Fibroblast of lung (primary cell): Measurements from ENCODE around the gene JAK1.

Experiments
- EZH2 ChIP-seq: IDR thresholded peaks from 2 replicates; pipeline ENCODE4 v1.5.1; 2012; ENCODE audit warnings: low read length, control low read depth, mild to moderate bottlenecking; ENCODE audit errors: missing control alignments
- TF ChIP-seq, protein P1 (sequence below), 2 donors: IDR thresholded peaks in 1 of 2; conservative IDR thresholded peaks in 1 of 2; 1 replicate in 1 of 2; 2 replicates in 1 of 2; pipeline ENCODE4 v1.5.1; 2011 to 2012; ENCODE audit warnings: low read length in 2 of 2, control low read depth in 1 of 2, inconsistent platforms in 1 of 2, low read depth in 1 of 2, mild to moderate bottlenecking in 1 of 2

DNA sequence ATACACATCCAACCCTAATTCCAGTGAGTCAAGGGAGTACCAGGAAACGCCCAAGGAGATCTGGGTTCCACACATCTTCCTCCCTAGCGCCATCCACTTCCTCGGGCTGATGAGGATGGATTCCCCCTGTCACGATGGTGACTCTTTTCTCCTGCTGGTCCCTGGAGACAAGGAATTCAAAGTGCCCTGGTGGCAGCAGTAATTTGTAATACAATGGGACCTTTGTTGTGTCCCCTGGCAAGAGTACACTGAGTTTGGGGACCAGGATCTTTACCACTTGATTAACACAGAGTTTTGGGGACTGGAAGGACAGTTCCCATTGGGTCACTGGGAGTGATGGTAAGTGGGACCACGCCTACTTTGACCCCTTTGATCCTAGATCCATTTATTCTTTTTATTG lies 9.4 kb upstream of the JAK1 start:
- no peak for TF ChIP-seq EZH2
- TF ChIP-seq, protein P1, sequence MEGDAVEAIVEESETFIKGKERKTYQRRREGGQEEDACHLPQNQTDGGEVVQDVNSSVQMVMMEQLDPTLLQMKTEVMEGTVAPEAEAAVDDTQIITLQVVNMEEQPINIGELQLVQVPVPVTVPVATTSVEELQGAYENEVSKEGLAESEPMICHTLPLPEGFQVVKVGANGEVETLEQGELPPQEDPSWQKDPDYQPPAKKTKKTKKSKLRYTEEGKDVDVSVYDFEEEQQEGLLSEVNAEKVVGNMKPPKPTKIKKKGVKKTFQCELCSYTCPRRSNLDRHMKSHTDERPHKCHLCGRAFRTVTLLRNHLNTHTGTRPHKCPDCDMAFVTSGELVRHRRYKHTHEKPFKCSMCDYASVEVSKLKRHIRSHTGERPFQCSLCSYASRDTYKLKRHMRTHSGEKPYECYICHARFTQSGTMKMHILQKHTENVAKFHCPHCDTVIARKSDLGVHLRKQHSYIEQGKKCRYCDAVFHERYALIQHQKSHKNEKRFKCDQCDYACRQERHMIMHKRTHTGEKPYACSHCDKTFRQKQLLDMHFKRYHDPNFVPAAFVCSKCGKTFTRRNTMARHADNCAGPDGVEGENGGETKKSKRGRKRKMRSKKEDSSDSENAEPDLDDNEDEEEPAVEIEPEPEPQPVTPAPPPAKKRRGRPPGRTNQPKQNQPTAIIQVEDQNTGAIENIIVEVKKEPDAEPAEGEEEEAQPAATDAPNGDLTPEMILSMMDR (conservative IDR thresholded peaks at IDR 0.05 in 1 of 2, IDR thresholded peaks at IDR 0.05 in 1 of 2; ENCODE audit: low read depth in 1 of 2, low read length in 2 of 2) = no peak
